DOHH2 (cell line): ENCODE measurements around the gene TJAP1.

Source experiments
- EZH2phosphoT487 ChIP-seq: fragments of 200-600 bp; sonication (generic); IDR thresholded peaks from 2 replicates; pipeline ENCODE4 v1.6.1; 2017; ENCODE audit warnings: borderline replicate concordance, mild to moderate bottlenecking, antibody characterized with exemption, low read length, moderate library complexity, mixed read lengths
- TF ChIP-seq, protein P1 (sequence below): fragments of 200-600 bp; sonication (generic); IDR thresholded peaks from one replicate; pipeline ENCODE4 v1.5.1; 2014; ENCODE audit warnings: antibody characterized with exemption, mild to moderate bottlenecking, low read depth, low read length; ENCODE audit not compliant: poor library complexity, severe bottlenecking

DNA sequence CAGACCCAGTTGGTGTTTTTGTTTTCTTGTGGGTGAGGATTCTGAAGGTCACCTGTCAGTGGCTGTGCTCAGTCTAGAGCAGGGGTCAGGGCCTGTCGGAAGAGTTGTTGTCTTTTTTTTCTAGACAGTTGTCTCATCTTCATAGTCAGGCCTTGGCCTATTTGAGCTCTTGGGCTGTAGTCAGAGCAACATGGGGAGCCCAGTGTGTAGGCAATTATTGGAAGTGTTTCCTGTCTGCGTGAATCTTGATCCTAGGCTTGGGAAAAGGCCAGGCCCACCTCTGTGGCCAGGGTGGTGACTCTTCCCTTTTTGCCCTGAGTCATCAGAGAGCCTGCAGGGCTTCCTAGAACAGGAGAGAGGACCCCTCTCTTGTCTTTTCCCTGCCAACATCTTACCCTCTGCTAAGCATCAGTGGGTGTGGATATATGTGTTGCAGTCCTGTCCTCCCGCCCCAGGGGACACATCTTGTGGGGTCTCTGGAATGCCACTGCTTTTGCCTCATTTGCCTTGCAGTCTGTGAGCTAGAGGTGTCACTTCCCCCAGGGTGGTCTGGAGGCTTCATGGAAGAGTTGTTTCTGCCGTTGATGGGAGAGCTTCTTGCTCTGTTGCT lies 11.4 kb downstream of the TJAP1 start:
- TF ChIP-seq, protein P1, sequence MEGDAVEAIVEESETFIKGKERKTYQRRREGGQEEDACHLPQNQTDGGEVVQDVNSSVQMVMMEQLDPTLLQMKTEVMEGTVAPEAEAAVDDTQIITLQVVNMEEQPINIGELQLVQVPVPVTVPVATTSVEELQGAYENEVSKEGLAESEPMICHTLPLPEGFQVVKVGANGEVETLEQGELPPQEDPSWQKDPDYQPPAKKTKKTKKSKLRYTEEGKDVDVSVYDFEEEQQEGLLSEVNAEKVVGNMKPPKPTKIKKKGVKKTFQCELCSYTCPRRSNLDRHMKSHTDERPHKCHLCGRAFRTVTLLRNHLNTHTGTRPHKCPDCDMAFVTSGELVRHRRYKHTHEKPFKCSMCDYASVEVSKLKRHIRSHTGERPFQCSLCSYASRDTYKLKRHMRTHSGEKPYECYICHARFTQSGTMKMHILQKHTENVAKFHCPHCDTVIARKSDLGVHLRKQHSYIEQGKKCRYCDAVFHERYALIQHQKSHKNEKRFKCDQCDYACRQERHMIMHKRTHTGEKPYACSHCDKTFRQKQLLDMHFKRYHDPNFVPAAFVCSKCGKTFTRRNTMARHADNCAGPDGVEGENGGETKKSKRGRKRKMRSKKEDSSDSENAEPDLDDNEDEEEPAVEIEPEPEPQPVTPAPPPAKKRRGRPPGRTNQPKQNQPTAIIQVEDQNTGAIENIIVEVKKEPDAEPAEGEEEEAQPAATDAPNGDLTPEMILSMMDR: no peak
- no peak for TF ChIP-seq EZH2phosphoT487
